Smooth muscle cell (in vitro differentiated cells): Measurements from ENCODE around the gene FBXO41. TPM values are rescaled to one million over a fixed set of nuclear protein-coding genes. Genes with fewer than 3 reads are reported as not detected.
A peak's percentile ranks its signal among the peaks of the same experiment; 100 is the strongest.

Experiments
- DNase-seq: peaks from one replicate; lab custom pipeline; 2025; ENCODE audit not compliant: unreplicated experiment; lab: John Stamatoyannopoulos, UW
- H2AFZ ChIP-seq: fragments of 200-600 bp; sonication (generic); 2 replicates; pipeline ENCODE4 v1.6.0; 2016; ENCODE audit warnings: antibody characterized with exemption, low read depth, mild to moderate bottlenecking
- H3F3A ChIP-seq: fragments of 200-600 bp; sonication (generic); 2 replicates; pipeline ENCODE4 v1.6.0; 2017; ENCODE audit warnings: antibody characterized with exemption, low read depth
- H3K27ac ChIP-seq: fragments of 200-600 bp; sonication (generic); 2 replicates; pipeline ENCODE4 v1.5.1; 2016; ENCODE audit warnings: low read depth, mild to moderate bottlenecking
- H3K27me3 ChIP-seq: fragments of 200-600 bp; sonication (generic); 2 replicates; pipeline ENCODE4 v1.6.1; 2016; ENCODE audit warnings: low read depth, mild to moderate bottlenecking
- H3K36me3 ChIP-seq: fragments of 200-600 bp; sonication (generic); 2 replicates; pipeline ENCODE4 v1.5.1; 2016; ENCODE audit warnings: low read depth
- H3K4me1 ChIP-seq: fragments of 200-600 bp; sonication (generic); 2 replicates; pipeline ENCODE4 v1.5.1; 2016; ENCODE audit warnings: low read depth
- H3K4me2 ChIP-seq: fragments of 200-600 bp; sonication (generic); 2 replicates; pipeline ENCODE4 v1.6.0; 2016; ENCODE audit warnings: mild to moderate bottlenecking
- H3K4me3 ChIP-seq: fragments of 200-600 bp; sonication (generic); 2 replicates; pipeline ENCODE4 v1.5.1; 2016; ENCODE audit warnings: mild to moderate bottlenecking
- H3K79me2 ChIP-seq: fragments of 200-600 bp; sonication (generic); 2 replicates; pipeline ENCODE4 v1.6.0; 2016; ENCODE audit warnings: low read depth, mild to moderate bottlenecking
- H3K9ac ChIP-seq: fragments of 200-600 bp; sonication (generic); 2 replicates; pipeline ENCODE4 v1.6.0; 2016; ENCODE audit warnings: low read depth
- H3K9me3 ChIP-seq: fragments of 200-600 bp; sonication (generic); replicated peaks from 2 replicates; pipeline ENCODE4 v1.5.1; 2016; ENCODE audit warnings: low read depth
- H4K20me1 ChIP-seq: fragments of 200-600 bp; sonication (generic); 2 replicates; pipeline ENCODE4 v1.6.0; 2016; ENCODE audit warnings: low read depth
- WGBS: methylation state at CpG from one replicate; pipeline ENCODE4 v1.1.7; 2016; ENCODE audit warnings: low lambda C conversion rate; 5-methylcytosine and 5-hydroxymethylcytosine counted together
- polyA plus RNA-seq: library from polyadenylated mRNA; unstranded; fragments of >200 nt; fragmentation: Nextera tagmentation; extraction: Ambion mirVana; gene quantifications from 2 replicates; pipeline ENCODE4 v1.2.1, GENCODE V29; 2016
- total RNA-seq: library from RNA; depleted of rRNA; stranded (reverse); fragments of >200 nt; gene quantifications from 2 replicates; pipeline ENCODE4 v1.2.3, GENCODE V29; 2014
- TF ChIP-seq, protein P1 (sequence below): fragments of 200-600 bp; sonication (generic); IDR thresholded peaks from 2 replicates; pipeline ENCODE4 v1.5.1; 2017; ENCODE audit warnings: borderline replicate concordance, mild to moderate bottlenecking, antibody characterized with exemption; ENCODE audit not compliant: insufficient read depth, poor library complexity, severe bottlenecking

The FBXO41 gene
- total and polyA plus RNA-seq, 2 experiments from 2014 or later = 1.00 to 1.2 TPM

DNA sequence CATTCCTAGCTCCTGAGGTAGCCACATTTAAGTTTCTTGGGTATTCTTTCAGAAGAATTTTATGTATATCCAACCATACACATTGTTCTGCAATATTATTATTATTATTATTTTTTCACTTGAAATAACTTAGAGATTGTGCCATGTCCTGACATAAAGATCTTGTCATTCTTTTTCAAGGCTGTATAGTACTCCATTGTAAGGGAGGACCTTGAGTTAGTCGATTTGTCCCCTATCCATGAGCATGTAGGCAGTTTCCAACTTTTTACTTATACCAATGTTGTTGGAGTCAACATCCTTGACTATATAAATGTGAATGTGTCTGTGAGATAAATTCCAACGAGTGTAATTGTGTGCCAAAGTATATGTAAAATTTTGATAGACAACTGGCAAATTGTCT is 10.0 kb upstream of the FBXO41 start:
- H4K20me1 ChIP-seq = no peaks in the 10 kb centered on the region
- TF ChIP-seq, protein P1, sequence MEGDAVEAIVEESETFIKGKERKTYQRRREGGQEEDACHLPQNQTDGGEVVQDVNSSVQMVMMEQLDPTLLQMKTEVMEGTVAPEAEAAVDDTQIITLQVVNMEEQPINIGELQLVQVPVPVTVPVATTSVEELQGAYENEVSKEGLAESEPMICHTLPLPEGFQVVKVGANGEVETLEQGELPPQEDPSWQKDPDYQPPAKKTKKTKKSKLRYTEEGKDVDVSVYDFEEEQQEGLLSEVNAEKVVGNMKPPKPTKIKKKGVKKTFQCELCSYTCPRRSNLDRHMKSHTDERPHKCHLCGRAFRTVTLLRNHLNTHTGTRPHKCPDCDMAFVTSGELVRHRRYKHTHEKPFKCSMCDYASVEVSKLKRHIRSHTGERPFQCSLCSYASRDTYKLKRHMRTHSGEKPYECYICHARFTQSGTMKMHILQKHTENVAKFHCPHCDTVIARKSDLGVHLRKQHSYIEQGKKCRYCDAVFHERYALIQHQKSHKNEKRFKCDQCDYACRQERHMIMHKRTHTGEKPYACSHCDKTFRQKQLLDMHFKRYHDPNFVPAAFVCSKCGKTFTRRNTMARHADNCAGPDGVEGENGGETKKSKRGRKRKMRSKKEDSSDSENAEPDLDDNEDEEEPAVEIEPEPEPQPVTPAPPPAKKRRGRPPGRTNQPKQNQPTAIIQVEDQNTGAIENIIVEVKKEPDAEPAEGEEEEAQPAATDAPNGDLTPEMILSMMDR = no peak
- H3K79me2 ChIP-seq = no peaks in the 10 kb centered on the region
- DNase-seq = no peak
- H3K9me3 ChIP-seq = no peaks in the 10 kb centered on the region
- H3K4me2 ChIP-seq = peak overlapping the region; percentile 94
- H3K4me3 ChIP-seq = no peak overlapping the region
- no peaks in the 10 kb centered on the region for H3K4me1 ChIP-seq
- no peak overlapping the region for H3K9ac ChIP-seq
- H3K27ac ChIP-seq = no peak overlapping the region
- H3K27me3 ChIP-seq = peaks cover 99% of the 10 kb centered on the region
- WGBS = 94% methylated on average over 2 of the region's 2 CpGs
- no peaks in the 10 kb centered on the region for H3K36me3 ChIP-seq
- H3F3A ChIP-seq = no peaks in the 10 kb centered on the region
- no peak overlapping the region for H2AFZ ChIP-seq

DNA sequence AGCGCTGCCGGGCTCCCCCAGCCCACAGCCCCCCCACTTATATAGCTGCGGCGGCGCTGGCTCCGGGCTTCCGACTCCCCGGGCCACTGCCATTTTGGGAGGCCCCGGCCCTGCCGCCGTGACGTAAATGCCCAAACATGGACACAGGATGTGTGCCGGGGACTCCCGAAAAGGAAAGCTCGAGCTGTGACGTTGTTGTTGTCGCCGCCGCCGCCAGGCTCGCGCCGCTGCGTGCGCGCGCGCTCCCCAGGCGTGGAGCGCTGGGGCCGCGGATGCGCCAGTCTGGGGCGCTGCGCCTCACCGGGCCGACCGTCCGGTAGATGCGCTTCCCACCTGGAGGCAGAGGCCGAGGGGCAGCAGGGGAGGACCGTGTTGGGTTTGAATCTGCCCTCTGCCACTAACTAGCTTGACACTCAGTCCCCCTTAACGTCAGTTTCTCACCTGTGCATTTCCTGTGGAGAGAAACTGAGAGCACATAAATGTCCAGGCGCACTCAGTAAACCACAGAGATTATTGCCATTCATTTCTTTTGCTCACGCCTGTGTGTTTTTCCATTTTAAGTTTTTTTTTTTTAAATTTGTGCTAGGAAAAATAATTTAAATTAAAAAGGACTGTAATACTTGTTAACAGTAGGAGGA is 9.4 kb upstream of the FBXO41 start, which contains the start of gene EGR4:
EGR4 (minus strand) TSS at position 15 of the 638 bp plus-strand sequence. CDS start 231 bp downstream, outside the sequence.
- TF ChIP-seq, protein P1 = no peak
- peak within 1 kb of the TSS; percentile 82 for H2AFZ ChIP-seq
- no peaks in the 10 kb centered on the region for H3F3A ChIP-seq
- no peak within 1 kb of the TSS for H3K9ac ChIP-seq
- H3K27ac ChIP-seq = no peak within 1 kb of the TSS
- no peaks in the 10 kb centered on the region for H3K79me2 ChIP-seq
- no peaks in the 10 kb centered on the region for H4K20me1 ChIP-seq
- peak within 1 kb of the TSS; percentile 94 for H3K4me2 ChIP-seq
- no peak for DNase-seq
- H3K4me3 ChIP-seq = peak within 1 kb of the TSS; percentile 57
- H3K9me3 ChIP-seq = no peaks in the 10 kb centered on the region
- no peaks in the 10 kb centered on the region for H3K36me3 ChIP-seq
- H3K4me1 ChIP-seq = no peaks in the 10 kb centered on the region
- peaks cover 99% of the 10 kb centered on the region for H3K27me3 ChIP-seq
- 3% methylated on average over 45 of the region's 45 CpGs for WGBS

DNA sequence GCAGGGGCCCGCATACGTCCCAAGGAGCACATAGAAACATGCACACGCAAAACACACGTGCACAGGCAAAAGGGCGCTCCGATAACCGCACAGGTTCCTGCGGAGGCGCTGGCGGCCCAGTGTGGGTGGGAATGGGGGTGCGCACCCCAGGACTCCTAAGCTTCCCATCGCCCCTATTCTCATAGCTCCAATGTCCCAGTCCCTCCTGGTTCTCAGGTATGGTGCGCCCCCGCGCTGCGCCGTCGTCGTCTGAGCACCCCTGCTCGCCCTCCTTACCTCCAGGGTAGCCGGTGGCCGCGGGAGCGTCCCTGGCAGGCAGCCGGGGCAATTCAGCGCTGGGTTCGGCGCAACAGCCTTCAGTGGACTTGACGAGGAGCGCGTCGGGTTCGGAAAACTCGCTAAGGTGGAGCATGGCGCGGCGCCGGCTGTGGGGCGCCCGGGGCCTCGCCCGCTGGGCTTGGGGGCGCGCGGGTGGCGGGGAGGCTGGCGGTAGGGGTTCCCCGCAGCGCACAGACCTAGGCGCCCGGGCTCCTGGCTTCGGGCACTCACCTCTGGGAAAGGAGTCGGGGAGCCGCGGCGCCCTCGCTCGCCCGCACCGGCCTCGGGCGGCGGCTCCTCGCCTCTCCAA is 8.7 kb upstream of the FBXO41 start:
- Histone ChIP-seq H3K27me3 (peaks cover 99% of the 10 kb centered on the region), H3K4me1 (no peaks in the 10 kb centered on the region), H2AFZ (no peak overlapping the region), H3K4me2 (peak overlapping the region; percentile 94), H3K27ac (no peak overlapping the region), H3K9ac (no peak overlapping the region), H3K4me3 (peak overlapping the region; percentile 57), H3K9me3 (no peaks in the 10 kb centered on the region), H4K20me1 (no peaks in the 10 kb centered on the region), H3K36me3 (no peaks in the 10 kb centered on the region), H3F3A (no peaks in the 10 kb centered on the region), H3K79me2 (no peaks in the 10 kb centered on the region)
- 5% methylated on average over 64 of the region's 64 CpGs for WGBS
- TF ChIP-seq, protein P1 = no peak
- DNase-seq = no peak
